ENCODE results near the gene SHCBP1L. TPM values are rescaled to one million over a fixed set of nuclear protein-coding genes. Genes with fewer than 3 reads are reported as not detected.
"Not testable (repeated sequence)": the region's sequence is repeated elsewhere in the genome, so short reads cannot be mapped to it uniquely, and the experiment has no call there.

The SHCBP1L gene
- total RNA-seq, 1 donor from 2014 or later, result 0.17 TPM

DNA sequence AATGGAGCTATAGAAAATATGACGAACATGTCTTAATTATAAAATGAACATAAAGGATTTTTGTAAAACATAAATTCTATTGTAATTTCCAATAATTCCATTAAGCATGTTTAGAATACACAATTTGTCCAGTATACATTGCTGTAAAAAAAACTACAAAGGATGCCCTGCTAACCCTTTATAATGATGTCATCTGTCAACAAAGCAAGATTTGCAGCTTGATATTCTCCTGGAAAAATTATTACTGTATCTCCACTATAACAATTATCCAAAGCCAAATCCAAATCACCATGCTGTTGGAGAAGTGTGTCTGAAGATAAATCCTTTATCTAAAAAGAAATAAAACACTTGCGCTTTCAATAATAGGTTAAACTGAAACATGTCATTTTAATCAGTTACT lies 47.6 kb downstream of the SHCBP1L start:
- TF ChIP-seq, protein P1, sequence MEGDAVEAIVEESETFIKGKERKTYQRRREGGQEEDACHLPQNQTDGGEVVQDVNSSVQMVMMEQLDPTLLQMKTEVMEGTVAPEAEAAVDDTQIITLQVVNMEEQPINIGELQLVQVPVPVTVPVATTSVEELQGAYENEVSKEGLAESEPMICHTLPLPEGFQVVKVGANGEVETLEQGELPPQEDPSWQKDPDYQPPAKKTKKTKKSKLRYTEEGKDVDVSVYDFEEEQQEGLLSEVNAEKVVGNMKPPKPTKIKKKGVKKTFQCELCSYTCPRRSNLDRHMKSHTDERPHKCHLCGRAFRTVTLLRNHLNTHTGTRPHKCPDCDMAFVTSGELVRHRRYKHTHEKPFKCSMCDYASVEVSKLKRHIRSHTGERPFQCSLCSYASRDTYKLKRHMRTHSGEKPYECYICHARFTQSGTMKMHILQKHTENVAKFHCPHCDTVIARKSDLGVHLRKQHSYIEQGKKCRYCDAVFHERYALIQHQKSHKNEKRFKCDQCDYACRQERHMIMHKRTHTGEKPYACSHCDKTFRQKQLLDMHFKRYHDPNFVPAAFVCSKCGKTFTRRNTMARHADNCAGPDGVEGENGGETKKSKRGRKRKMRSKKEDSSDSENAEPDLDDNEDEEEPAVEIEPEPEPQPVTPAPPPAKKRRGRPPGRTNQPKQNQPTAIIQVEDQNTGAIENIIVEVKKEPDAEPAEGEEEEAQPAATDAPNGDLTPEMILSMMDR (conservative IDR thresholded peaks at IDR 0.05; ENCODE audit: low read depth, low read length), result no peak
- DNase-seq (ENCODE audit: low read depth), result no peak

DNA sequence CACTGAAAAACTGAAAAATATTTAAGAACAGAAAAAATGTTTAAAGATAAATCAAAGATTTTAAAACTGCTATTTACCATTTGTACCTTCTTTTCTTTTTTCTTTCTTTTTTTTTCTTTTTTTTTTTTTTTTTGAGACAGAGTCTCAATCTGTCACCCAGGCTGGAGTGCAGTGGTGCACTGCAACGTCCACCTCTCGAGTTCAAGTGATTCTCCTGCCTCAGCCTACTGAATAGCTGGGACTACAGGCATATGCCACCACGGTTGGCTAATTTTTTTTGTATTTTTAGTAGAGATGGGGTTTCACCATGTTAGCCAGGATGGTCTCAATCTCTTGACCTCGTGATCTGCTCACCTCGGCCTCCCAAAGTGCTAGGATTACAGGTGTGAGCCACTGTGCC lies 51.0 kb downstream of the SHCBP1L start:
- H3K4me3 ChIP-seq (ENCODE audit: low read depth, low read length); DNase-seq (ENCODE audit: low read depth): not testable (repeated sequence)

More for the DNA sequence above, 47.6 kb downstream of the SHCBP1L start:
- no peak overlapping the region for H3K4me3 ChIP-seq (ENCODE audit: low read depth, low read length)

DNA sequence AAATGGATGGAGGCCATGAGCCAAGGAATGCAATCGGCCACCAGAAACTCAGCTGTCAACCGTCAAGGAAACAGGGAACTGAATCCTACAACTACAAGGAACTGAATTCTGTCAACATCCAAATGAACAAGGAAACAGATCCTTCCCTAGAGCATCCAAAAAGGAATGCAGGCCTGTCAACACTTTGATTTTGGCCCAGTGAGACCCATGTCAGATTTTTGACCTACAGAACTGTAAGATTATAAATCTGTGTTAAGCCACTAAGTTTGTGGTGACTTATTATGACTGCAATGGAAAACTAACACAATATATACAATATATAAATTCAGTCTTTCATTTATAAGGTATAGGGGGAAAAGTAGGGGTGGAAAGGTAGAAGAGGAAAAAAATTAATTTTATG lies 55.3 kb downstream of the SHCBP1L start:
- TF ChIP-seq, protein P1 (conservative IDR thresholded peaks at IDR 0.05; ENCODE audit: low read depth, low read length), result no peak
- H3K4me3 ChIP-seq (ENCODE audit: low read depth, low read length), result no peak overlapping the region
- DNase-seq (ENCODE audit: low read depth), result no peak

DNA sequence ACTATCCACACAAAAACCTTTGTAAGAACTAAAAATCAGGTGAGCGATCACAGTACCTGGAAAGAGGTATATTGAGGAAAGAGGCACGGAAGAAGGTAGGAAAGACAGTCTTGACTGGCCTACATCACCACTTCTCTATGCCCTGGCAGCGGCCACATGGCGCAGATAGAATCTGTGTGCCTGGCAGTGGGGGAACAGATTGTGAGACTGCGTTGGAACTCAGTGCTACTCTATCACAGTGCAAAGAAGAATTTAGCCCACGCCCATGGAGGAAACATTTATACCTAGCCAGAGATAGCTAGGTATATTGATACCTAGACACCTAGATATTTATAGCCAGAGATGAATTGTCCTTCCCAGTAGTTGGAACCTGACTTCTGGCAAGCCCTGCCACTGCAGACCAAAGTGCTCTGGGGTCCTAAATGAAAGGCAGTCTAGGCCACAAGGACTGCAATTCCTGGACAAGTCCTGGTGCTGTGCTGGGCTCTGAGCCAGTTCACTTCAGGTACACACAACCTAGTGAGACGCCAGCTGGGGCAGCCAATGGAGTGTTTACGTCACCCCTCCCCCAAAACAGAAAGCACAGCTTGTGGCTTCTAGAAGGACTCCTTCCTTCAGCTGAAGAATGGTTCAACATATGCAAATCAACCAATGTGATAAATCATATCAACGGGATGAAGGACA lies 61.9 kb downstream of the SHCBP1L start:
- TF ChIP-seq, protein P1 (conservative IDR thresholded peaks at IDR 0.05; ENCODE audit: low read depth, low read length), result no peak
- no peak overlapping the region for H3K4me3 ChIP-seq (ENCODE audit: low read depth, low read length)
- no peak for DNase-seq (ENCODE audit: low read depth)

DNA sequence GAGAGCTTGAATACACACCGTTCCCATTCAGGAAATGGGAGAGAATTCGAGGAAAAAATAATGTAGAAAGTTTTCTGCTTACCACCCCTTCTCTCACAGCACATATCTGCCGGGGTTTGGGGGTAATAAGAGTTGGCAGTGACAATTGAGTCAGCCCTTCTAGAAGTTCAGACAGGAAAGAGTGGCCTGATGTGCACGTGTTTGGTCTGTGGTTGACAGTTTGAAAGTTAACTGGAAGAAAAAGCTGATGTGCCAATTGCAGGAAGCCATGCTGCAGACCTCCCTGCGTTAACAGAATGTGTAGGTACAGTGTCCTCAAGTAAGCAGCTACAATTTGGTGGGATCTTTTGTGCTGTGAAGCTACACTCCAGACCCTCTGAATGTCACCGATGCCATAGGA lies 63.0 kb downstream of the SHCBP1L start:
- DNase-seq (ENCODE audit: low read depth), result no peak
- H3K4me3 ChIP-seq (ENCODE audit: low read depth, low read length), result no peak overlapping the region
- TF ChIP-seq, protein P1 (conservative IDR thresholded peaks at IDR 0.05; ENCODE audit: low read depth, low read length), result no peak

DNA sequence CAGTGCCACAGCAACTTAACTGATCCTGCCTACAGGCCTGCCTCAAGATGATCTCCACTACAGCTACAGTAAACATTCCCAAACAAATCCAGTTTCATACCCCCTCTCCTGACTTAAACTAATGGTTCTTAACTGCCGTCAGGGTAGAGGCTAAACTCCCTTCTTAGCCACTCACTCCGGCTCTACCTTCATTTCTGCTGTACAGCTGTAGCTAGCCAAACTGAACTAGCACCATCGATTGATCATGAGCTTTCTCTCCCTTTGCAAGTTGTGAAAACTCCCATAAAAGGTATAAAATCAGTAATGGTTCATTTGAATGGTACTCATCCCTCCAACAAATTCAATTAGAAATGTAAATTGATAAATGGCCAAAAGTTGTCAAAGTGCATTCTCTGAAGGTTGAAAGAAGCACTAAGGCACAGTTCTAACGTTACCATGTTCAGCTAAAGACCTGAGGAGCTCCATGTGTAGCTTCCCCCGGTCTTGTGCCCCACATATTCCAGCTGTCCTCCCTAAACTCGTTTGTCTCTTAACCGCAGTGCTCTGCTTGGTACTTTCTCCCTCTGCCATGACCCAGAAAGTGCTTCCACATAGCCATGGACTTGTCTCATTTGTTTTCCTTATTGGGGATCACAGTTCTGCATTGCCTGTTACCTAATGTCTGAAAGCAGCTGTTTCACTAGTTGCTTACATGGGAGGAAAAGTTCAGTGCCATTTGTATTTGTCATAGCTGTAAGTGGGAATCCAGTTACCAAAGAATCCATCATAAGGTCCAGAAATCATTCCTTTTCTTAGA lies 64.0 kb downstream of the SHCBP1L start:
- DNase-seq (ENCODE audit: low read depth), result no peak
- no peak overlapping the region for H3K4me3 ChIP-seq (ENCODE audit: low read depth, low read length)
- TF ChIP-seq, protein P1 (conservative IDR thresholded peaks at IDR 0.05; ENCODE audit: low read depth, low read length), result no peak

DNA sequence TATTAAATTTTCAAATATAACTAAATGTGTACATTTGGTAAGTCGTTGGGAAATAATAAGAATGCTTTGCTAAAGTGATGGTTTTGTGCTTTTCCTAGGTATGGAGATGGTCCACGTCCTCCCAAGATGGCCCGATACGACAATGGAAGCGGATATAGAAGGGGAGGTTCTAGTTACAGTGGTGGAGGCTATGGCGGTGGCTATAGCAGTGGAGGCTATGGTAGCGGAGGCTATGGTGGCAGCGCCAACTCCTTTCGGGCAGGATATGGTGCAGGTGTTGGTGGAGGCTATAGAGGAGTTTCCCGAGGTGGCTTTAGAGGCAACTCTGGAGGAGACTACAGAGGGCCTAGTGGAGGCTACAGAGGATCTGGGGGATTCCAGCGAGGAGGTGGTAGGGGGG lies 66.0 kb downstream of the SHCBP1L start:
- DNase-seq (ENCODE audit: low read depth), result no peak
- no peak overlapping the region for H3K4me3 ChIP-seq (ENCODE audit: low read depth, low read length)
- TF ChIP-seq, protein P1 (conservative IDR thresholded peaks at IDR 0.05; ENCODE audit: low read depth, low read length), result no peak

All from epithelial cell of proximal tubule (primary cell).